LNCaP clone FGC (cell line): ENCODE measurements around the gene ZNF292.
A peak's percentile ranks its signal among the peaks of the same experiment; 100 is the strongest.
"Not testable (repeated sequence)": the region's sequence is repeated elsewhere in the genome, so short reads cannot be mapped to it uniquely, and the experiment has no call there.

ENCODE experiments used
- DNase-seq: peaks from one replicate; pipeline ENCODE4 v3.0.0-alpha.2; 2011; ENCODE audit warnings: low read depth
- H3K4me3 ChIP-seq: 2 replicates; pipeline ENCODE4 v1.5.1; 2011; ENCODE audit warnings: mild to moderate bottlenecking, low read depth, low read length, control low read depth
- CTCF ChIP-seq: IDR thresholded peaks from 2 replicates; pipeline ENCODE4 v1.5.1; 2012; ENCODE audit warnings: mild to moderate bottlenecking; ENCODE audit not compliant: control insufficient read depth, insufficient read depth; ENCODE audit errors: extremely low read depth

The ZNF292 gene

GRCh38 chr6:87124074-87124473, 31.3 kb upstream of the ZNF292 start:
- H3K4me3 ChIP-seq = no peak overlapping the region
- TF ChIP-seq CTCF = no peak
- DNase-seq = no peak

GRCh38 chr6:87126501-87126900, 28.9 kb upstream of the ZNF292 start:
- H3K4me3 ChIP-seq = no peak overlapping the region
- DNase-seq = no peak
- TF ChIP-seq CTCF = no peak

GRCh38 chr6:87127737-87128136, 27.6 kb upstream of the ZNF292 start:
- no peak for TF ChIP-seq CTCF
- DNase-seq = no peak
- no peak overlapping the region for H3K4me3 ChIP-seq

GRCh38 chr6:87136963-87137362, 18.4 kb upstream of the ZNF292 start:
- no peak overlapping the region for H3K4me3 ChIP-seq
- no peak for DNase-seq
- TF ChIP-seq CTCF = no peak

GRCh38 chr6:87139236-87139635, 16.1 kb upstream of the ZNF292 start:
- TF ChIP-seq CTCF = peak; percentile 39
- peak; percentile 10 for DNase-seq
- H3K4me3 ChIP-seq = no peak overlapping the region

GRCh38 chr6:87139927-87140326, 15.4 kb upstream of the ZNF292 start:
- DNase-seq, H3K4me3 ChIP-seq: not testable (repeated sequence)

GRCh38 chr6:87146363-87146762, 9.0 kb upstream of the ZNF292 start:
- DNase-seq = no peak
- H3K4me3 ChIP-seq = no peak overlapping the region
- no peak for TF ChIP-seq CTCF

GRCh38 chr6:87150406-87150805, 5.0 kb upstream of the ZNF292 start:
- H3K4me3 ChIP-seq = no peak overlapping the region
- TF ChIP-seq CTCF = no peak
- DNase-seq = no peak
